Measurements from ENCODE around the gene PTPRG. TPM values are rescaled to one million over a fixed set of nuclear protein-coding genes. Genes with fewer than 3 reads are reported as not detected.

PTPRG gene
- total RNA-seq, 1 experiment from 2014 or later = 11.7 TPM

- Histone ChIP-seq H3K4me3 (ENCODE audit: low read depth, low read length, poor library complexity, severe bottlenecking) (no peak overlapping the region), H3K27me3 (replicated peaks; ENCODE audit: insufficient read depth, low read depth, low read length, poor library complexity) (no peaks in the 10 kb centered on the region), H3K9me3 (ENCODE audit: low read depth, low read length, poor library complexity, severe bottlenecking) (no peaks in the 10 kb centered on the region), H3K4me1 (ENCODE audit: insufficient read depth, low read length, poor library complexity, severe bottlenecking) (no peaks in the 10 kb centered on the region), H3K36me3 (ENCODE audit: insufficient read depth, low read length, poor library complexity, severe bottlenecking) (no peaks in the 10 kb centered on the region), H3K27ac (ENCODE audit: low read depth, low read length, poor library complexity, severe bottlenecking) (no peak overlapping the region)
- CTCF ChIA-PET = no interaction called here
- no peak for TF ChIP-seq CTCF (conservative IDR thresholded peaks at IDR 0.05; ENCODE audit: low read depth, low read length)
- no peak for TF ChIP-seq EZH2 (IDR thresholded peaks at IDR 0.05; ENCODE audit: borderline replicate concordance, low read depth, low read length, poor library complexity, severe bottlenecking)
- DNase-seq (ENCODE audit: low spot score) = no peak
- BruUV-seq (replicated peaks) = no TSS peak
- POLR2A ChIA-PET (ENCODE audit: low non-redundant PET) = no interaction called here
- intact Hi-C loops (cut with micrococcal nuclease; ENCODE audit: unreplicated experiment) = no loop called here
Measured at GRCh38 chr3:62325896-62326295, 764.5 kb downstream of the PTPRG start.

GRCh38 chr3:62329971-62330370 lies 768.6 kb downstream of the PTPRG start:
- Histone ChIP-seq H3K27ac (ENCODE audit: low read depth, low read length, poor library complexity, severe bottlenecking) (no peak overlapping the region), H3K4me3 (ENCODE audit: low read depth, low read length, poor library complexity, severe bottlenecking) (no peak overlapping the region), H3K36me3 (ENCODE audit: insufficient read depth, low read length, poor library complexity, severe bottlenecking) (no peaks in the 10 kb centered on the region), H3K9me3 (ENCODE audit: low read depth, low read length, poor library complexity, severe bottlenecking) (no peaks in the 10 kb centered on the region), H3K27me3 (replicated peaks; ENCODE audit: insufficient read depth, low read depth, low read length, poor library complexity) (no peaks in the 10 kb centered on the region), H3K4me1 (ENCODE audit: insufficient read depth, low read length, poor library complexity, severe bottlenecking) (no peaks in the 10 kb centered on the region)
- CTCF ChIA-PET = no interaction called here
- BruUV-seq (replicated peaks) = no TSS peak
- POLR2A ChIA-PET (ENCODE audit: low non-redundant PET) = no interaction called here
- no peak for TF ChIP-seq CTCF (conservative IDR thresholded peaks at IDR 0.05; ENCODE audit: low read depth, low read length)
- TF ChIP-seq EZH2 (IDR thresholded peaks at IDR 0.05; ENCODE audit: borderline replicate concordance, low read depth, low read length, poor library complexity, severe bottlenecking) = no peak
- no peak for DNase-seq (ENCODE audit: low spot score)
- intact Hi-C loops (cut with micrococcal nuclease; ENCODE audit: unreplicated experiment) = loop anchor here (5.0 kb wide), 1 partner anchor 227 kb away; no protein-coding TSS in a partner anchor

GRCh38 chr3:62332017-62332416 lies 770.6 kb downstream of the PTPRG start:
- Histone ChIP-seq H3K4me3 (ENCODE audit: low read depth, low read length, poor library complexity, severe bottlenecking) (no peak overlapping the region), H3K27ac (ENCODE audit: low read depth, low read length, poor library complexity, severe bottlenecking) (no peak overlapping the region), H3K27me3 (replicated peaks; ENCODE audit: insufficient read depth, low read depth, low read length, poor library complexity) (no peaks in the 10 kb centered on the region), H3K36me3 (ENCODE audit: insufficient read depth, low read length, poor library complexity, severe bottlenecking) (no peaks in the 10 kb centered on the region), H3K9me3 (ENCODE audit: low read depth, low read length, poor library complexity, severe bottlenecking) (no peaks in the 10 kb centered on the region), H3K4me1 (ENCODE audit: insufficient read depth, low read length, poor library complexity, severe bottlenecking) (no peaks in the 10 kb centered on the region)
- CTCF ChIA-PET = no interaction called here
- DNase-seq (ENCODE audit: low spot score) = no peak
- BruUV-seq (replicated peaks) = no TSS peak
- POLR2A ChIA-PET (ENCODE audit: low non-redundant PET) = no interaction called here
- TF ChIP-seq CTCF (conservative IDR thresholded peaks at IDR 0.05; ENCODE audit: low read depth, low read length) = no peak
- no peak for TF ChIP-seq EZH2 (IDR thresholded peaks at IDR 0.05; ENCODE audit: borderline replicate concordance, low read depth, low read length, poor library complexity, severe bottlenecking)
- intact Hi-C loops (cut with micrococcal nuclease; ENCODE audit: unreplicated experiment) = loop anchor here (5.0 kb wide), 1 partner anchor 225 kb away; no protein-coding TSS in a partner anchor
